NCI-H2107 treated with DMSO at 0.1 percent for 48 hours (cell line): Measurements from ENCODE around the gene SNAPC2.

ENCODE experiments used
- DNase-seq: peaks from one replicate; lab custom pipeline; 2025; ENCODE audit not compliant: unreplicated experiment; lab: John Stamatoyannopoulos, UW

The SNAPC2 gene, protein sequence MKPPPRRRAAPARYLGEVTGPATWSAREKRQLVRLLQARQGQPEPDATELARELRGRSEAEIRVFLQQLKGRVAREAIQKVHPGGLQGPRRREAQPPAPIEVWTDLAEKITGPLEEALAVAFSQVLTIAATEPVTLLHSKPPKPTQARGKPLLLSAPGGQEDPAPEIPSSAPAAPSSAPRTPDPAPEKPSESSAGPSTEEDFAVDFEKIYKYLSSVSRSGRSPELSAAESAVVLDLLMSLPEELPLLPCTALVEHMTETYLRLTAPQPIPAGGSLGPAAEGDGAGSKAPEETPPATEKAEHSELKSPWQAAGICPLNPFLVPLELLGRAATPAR

DNA sequence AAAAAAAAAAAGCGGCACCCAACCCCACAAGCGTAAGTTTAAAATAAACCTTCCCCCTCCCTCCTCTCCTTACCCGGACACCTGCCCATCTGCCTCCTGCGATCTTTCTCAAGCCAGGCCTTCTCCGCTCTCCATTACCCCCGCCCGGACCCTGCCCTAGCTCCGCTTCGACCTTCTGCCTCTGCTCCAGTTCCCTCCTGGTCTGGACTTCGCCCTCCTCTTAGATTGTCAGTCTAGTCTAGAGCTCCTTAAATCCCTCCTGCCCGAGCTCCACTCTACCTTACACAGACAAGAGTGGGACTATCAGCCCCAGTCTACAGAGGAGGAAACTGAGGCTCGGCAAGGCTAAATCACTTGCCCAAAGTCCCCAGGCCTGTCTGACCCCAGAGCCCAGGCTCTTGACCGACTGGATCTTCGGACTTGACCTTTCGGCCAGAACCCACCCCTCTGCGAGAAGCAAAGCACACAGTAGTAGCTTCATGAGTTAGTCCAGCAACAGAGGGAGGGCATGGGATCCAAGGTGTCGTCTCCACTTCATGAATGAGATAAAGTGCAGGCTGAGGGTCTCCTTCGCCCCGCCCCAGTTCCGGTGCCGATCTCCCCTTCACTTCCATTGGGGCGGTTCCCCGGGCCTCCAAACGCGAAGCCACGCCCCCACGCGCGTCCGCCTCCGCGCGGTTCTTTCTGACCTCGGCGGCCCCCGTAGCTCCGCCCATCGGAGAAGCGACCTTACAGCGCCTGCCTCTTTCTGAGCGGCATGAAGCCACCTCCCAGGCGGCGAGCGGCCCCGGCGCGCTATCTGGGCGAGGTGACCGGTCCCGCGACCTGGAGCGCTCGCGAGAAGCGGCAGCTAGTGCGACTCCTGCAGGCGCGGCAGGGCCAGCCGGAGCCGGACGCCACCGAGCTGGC is at the start of gene SNAPC2:
TSS of gene SNAPC2 (plus strand) at position 729 of the 909 bp plus-strand sequence. CDS start at position 758, 29 bp downstream.
- peak; percentile 43 for DNase-seq

DNA sequence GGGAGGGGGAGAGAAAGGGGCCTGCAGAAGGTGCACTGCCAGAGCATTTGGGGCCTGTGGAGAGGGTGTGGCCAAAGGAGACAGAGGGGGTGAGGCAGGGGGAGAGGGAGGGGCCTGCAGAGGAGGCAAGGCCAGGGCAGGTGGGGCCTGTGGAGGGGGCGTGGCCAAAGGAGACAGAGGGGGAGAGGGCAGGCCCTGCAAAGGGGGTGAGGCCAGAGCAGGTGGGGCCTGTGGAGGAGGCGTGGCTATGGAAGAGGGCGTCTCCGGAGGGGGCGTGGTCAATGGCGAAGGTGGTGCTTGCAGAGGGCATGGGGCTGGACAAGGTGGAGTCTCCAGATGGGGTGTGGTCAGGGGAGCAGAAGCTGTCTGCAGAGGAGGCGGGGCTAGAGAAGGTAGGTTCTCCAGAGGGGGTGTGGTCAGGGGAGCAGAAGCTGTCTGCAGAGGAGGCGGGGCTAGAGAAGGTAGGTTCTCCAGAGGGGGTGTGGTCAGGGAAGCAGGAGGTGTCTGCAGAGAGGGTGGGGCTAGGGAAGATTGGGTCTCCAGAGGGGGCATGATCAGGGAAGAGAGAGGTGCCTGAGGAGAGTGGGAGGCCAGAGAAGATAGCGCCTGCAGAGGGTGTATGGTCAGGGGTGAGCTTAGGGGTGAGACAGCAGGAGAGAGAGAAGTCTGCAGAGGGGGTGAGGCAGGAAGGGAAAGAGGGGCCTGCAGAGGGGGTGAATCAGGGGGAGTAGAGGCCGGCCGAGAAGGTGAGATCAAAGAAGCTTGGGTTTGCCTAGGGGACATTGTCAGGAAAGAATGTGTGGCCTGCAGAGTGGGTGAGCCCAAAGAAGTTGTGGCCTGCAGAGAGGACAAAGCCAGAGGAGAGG is 49.3 kb upstream of the SNAPC2 start:
- DNase-seq = no peak

DNA sequence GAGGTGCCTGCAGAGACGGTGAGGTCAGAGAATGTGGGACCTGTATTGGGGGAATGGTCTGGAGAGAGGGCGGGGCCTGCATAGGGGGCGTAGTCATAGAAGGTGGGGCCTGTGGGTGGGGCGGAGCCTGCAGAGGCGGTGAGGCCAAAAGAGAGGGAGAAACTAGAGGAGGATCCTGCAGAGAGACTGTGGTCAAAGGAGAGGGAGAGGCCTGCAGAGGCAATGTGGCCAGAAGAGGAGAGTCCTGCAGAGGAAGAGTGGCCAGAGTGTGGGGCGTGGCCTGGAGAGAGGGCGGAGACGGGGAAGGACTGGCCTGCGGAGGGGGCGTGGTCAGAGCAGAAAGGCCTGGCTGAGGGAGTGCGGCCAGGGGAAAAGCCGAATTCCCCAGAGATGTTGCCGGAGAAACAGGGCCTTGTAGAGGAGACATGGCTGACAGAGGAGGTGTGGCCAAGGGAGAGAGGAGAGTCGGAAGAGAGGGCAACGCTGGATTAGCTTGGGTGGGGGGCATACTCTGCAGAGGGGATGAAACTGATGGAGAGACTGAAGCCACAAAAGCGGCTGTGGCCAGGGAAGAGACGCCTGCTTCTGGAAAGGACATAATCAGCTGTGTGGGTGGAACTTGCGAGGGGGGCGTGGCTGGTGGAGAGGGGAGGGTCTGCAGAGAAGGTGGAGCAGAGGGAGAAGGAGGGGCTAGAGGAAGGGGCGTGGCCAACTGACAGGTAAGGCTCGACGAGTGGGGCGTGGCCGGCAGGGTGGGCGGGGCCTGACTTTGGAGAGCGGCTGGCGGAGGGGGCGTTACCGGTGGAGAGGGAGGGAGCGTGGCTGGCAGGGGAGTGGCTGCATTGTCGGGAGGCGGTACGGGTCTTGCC is 48.5 kb upstream of the SNAPC2 start:
- DNase-seq = peak; percentile 58

DNA sequence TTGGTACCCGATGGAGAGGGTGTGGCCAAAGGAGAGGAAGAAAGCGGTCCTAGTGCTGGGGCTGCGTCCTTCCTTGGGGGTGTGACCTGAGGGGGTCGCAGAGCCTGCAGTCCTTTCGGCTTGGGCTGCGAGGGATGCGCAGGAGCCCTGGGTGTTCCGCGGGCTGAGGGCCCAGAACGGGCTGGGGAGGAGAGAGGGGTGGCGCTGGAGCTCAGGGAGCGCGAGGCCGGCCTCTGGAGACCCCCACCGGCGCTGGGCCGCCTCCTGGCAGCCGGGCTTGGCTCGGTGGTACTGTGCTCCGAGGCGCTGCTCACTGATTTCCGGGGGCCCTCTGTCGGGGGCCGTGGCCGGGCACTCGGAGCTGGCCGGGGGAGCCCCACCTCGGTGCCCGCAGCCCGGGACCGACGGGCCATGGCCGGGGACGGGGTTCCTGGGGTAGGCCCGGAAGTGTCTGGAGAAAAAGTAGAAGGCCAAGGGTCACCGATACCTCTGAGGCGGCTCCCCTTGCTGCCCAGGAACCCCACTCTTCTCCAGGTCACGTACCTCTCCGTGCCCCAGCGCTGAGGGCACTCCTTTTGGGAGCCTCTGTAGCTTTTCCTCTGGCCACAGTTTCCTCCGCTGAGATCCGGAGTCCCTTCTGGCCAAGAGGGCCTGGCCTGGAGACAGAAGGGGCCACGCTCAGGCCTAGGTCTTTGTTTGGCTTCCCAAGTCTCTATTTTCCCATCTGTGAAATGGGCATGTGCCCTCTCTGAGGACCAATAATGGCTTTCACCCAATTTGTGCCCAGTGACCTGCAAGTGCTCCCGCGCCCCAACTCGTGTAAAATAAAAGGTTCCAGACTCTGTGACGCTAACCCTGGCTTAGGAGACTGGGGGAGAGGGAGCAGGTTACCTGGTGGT is 47.6 kb upstream of the SNAPC2 start:
- no peak for DNase-seq

DNA sequence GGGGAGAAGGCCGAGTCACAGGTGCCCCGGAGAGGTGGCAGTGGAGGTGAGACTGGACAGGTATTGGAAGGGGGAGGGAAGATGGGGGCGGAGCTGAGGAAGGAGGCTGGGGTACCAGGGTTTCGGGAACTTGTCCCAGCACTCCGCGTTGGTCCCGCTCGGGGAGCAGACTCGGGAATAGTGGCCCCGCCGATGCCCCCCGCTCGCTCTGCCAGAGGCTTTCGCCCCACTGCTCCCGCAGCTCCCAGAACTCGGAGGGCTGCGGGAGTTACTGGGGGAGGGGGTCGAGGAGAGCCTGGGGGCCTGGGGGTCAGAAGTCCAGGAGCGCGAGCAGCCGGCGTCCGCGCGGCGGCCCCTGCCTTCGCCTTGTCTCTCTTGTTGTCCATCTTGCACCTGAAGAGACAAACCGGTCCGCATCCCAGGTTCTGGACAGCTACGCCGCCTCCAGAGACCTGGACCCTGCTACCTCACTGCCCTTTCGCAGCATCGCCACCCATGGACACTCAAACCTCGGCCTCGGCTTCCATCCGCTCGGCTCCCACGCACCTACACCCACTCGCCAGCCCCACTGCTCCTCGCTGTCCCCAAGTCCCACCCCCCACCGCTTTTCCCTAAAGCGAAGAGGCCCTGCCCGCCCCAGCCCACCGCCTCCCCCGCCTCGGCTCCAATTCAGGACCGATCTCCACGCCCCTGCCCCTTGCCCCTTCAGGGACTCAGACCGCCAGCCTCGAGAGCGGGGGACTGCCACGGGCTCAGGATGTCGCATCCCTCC is 46.6 kb upstream of the SNAPC2 start:
- no peak for DNase-seq

DNA sequence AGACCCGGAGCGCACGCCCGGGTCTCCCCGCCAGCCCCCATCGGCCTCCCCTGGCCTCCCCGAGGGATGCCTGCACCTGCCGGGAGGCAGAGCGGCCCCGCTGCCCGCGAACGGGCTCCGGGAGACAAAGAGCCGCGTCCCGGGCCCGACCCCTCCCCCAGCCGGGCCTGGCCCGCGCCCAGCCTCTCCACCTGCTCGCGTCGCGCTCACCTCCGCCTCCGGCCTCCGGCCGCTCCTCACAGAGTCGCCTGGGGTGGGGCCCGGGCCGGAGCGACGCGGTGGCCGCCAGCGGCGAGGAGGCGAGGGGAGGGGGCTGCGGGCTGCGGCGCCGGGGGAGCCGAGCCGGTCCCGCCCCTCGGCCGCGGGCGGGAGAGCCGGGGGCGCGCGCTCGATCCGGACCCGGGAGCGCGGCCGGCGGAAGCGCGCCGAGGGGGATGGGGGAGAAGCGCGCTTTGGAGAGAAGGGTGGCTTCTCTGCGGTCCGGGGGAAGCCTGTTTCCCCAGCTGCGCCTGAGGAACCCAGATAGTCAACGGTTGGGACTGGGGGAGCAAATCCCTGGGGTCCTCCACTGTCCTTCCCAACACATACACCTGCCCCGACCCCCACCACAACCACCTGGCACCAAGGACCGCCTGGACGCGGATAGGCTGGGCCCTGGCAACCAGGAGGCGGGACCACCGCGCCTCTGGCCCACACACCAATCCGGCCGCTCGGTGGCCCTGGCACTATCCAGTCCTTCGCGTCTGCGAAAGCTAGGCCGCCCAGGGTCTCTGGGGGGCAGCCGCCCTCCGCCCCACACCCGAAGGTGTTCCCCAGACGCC is 45.9 kb upstream of the SNAPC2 start, which contains the start of gene PRR36:
TSS of gene PRR36 (minus strand) at position 315 of the 821 bp plus-strand sequence. CDS start 701 bp downstream, outside the sequence.
- peak; percentile 69 for DNase-seq

DNA sequence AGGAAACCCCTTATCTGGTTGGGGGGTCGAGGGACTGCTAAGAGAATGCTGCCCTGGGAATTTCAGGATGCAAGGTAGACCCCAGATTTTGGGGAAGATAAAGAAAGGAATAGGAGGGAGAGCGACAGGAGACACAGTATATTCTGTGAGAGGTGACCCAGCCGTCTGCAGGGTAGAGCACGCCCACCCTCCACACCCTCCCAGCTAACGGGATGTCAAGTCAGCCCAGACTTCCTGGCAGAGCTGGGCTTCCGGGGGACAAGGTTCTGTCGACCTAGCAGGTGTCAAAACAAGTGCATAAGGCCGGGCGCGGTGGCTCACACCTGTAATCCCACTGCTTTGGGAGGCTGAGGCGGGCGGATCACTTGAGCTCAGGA is 45.3 kb upstream of the SNAPC2 start:
- peak; percentile 37 for DNase-seq

DNA sequence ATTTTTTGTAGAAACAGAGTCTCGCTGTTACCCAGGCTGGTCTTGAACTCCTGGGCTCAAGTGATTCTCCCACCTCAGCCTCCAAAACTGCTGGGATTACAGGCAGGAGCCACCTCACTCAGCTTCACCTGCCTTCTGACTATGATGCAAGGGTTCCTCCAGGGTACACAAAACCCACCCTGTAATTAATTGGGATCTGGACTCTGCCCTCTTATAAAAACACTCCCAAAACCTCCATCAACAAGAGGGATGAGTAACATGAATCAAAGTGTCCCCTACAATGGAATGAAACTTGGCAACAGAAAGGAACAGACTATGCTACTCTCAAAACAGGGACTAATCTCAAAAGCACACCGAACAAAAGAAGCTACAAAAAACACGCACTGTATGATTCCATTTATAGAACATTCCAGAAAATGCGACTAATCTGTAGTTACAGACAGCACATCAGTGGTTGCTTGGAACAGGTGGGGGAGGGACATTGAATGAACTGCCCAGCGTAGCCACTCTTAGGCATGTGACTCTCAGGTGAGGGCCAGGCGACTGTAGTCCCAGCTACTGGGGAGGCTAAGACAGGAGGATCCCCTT is 42.8 kb upstream of the SNAPC2 start:
- DNase-seq = no peak

DNA sequence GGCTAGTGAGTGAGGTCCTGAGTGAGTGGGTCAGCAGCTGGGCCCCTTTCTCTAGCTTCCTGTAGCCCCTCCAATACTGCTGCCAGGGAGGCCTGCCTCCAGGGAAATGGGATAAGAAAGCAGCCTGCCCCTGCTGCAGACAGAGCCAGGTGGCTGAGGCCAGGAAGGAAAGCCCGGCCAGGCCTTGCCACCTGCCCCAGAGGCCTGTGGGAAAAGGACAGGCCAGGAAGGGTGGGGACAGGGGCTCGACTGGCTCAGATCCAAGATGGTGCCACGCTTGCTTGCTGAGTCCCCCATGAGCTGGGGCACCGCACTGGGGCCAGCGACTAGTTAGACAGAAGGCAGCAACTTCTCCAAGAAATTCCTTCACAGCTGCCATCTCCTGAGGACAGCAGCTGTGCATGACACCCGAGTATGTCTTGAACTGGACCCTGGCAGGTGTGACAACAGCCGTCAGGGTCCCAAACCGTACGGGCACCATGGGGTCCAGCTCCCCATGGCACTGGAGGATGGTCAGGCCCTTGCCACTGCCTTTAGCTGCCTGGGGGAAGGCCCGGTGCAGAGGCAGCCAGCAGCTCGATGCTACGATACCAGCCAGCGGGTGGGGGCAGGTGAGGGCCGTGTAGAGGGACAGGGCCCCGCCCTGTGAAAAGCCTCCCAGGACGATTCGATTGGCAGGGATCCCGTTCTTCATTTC is 40.9 kb upstream of the SNAPC2 start:
- DNase-seq = no peak

DNA sequence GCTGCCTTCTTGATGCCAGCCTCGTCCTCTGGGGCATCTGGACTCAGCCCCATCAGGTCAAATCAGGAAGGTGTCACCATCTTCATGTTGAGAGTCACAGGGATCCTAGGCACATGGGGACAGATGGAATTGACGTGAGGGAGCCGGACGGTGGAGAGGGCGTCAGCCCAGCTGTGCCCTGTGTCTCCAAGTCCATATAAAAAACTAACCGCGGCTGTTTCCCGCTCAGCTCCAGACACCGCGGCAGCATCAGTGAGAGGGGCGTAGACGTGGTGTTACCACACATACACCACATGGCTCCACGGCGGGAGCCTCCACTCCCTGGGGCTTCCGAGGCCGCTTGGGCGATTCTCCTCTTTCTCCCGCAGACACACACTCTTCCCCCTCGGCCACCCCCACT is 40.3 kb upstream of the SNAPC2 start:
- DNase-seq = no peak

DNA sequence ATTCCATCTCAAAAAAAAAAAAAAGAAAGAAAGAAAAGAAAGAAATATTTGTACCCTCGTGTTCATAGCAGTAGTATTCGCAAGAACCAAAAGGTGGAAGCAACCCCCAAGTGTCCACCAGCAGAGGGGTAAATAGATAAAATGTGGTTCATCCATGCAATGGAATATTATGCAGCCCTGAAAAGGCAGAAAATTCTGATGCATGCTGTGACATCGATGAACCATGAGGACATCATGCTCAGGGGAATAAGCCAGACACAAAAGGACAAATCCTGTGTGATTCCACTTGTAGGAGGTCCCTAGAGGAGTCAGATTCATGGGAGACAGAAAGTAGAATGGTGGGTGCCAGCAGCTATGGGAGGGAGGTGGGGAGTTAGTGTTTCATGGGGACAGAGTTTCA is 38.2 kb upstream of the SNAPC2 start:
- no peak for DNase-seq

DNA sequence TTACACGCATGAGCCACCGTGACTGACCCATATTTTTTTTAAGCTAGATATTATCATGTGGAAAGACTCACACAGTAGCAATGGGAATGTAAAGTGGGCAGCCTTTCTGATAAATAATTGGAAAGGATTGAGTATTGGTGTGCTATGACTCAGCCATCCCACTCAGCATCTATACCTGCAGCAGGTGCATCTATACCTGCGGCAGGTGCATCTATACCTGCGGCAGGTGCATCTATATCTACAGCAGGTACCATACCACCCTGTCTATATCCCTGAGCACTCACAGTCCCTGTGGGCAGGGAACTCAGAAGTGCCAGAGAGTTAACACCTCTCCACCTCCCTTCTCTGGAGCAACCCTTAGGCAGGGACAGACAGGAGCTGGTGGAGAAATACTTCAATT is 37.0 kb upstream of the SNAPC2 start:
- DNase-seq = no peak

DNA sequence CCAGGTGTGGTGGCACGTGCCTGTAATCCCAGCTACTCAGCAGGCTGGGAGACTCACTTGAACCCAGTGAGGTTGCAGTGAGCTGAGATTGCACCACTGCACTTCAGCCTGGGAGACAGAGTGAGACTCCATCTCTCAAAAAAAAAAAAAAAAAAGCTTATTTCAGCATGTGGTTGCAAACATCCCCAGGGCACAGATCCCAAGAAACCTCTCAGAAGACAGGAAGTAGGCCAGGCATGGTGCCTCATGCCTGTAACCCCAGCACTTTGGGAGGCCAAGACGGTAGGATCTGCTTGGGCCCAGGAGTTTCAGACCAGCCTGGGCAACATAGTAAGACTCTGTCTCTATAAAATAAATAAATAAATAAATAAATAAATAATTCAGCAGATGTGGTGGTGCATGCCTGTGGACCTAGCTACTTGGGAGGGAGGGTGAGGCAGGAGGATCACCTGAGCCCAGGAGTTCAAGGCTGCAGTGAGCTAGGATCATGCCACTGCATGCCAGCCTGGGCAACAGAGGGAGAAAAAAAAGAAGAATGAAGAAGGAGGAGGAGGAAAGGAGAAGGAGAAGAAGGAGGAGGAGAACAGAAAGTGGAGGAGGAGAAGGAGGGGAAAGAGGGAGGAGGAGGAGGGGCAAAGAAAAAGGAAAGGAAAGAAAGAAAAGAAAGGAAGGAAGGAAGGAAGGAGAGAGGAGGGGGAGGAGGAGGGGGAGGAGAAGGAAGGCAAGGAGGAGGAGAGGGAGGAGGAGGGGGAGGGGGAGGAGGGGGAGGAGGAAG is 36.2 kb upstream of the SNAPC2 start:
- DNase-seq = no peak

DNA sequence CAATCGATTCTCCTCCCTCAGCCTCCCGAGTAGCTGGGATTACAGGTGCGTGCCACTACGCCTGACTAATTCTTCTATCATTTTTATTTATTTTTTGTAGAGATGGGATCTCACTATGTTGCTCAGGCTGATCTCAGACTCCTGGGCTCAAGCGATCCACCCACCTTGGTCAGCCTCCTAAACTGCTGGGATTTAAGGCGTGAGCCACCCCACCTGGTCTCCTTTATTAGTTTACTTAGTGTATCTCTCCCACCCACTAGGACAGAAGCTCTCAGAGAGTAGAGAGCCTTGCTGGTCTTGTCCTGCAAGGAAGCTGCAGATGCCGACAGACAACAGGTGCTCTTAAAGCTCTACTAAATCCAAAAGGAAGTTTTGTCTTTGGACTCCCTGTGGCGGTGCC is 34.3 kb upstream of the SNAPC2 start:
- DNase-seq = no peak

DNA sequence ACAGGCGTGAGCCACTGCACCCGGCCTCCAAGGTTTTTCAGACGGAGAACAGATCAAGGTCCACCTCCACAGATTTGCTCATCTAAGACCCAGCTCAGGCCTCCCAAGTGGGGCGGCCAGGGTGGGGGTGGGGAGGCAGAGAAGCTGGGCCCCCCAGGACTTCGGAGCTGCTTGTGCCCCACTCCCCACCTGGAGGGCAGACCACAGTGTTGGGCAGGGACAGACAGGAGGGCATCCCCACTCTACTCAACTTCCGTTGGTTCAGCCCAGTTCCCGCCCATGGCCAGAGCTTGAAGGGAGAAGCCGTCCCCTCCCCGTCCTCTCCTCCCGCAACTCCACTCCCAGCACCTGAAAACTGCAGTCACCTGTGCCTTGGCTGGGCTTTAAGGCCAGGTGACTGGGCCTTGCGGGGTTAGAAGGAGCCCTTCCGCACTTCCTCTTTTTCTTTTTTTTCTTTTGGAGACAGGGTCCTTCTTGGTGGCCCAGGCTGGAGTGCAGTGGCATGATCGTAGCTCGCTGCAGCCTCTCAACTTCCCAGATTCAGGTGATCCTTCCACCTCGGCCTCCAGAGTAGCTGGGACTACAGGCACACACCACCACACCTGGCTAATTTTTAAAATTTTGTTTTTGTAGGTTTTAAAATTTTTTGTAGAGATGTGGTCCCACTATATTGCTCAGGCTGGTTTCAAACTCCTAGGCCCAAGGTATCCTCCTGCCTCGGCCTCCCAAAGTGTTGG is 32.6 kb upstream of the SNAPC2 start:
- DNase-seq = no peak
